CD14-positive monocyte (primary cell): ENCODE measurements around the gene MIDN. TPM values are rescaled to one million over a fixed set of nuclear protein-coding genes. Genes with fewer than 3 reads are reported as not detected.

Source experiments
- DNase-seq, 3 donors: peaks; one replicate each; pipeline ENCODE4 v3.0.0-alpha.2; 2011 to 2022
- H2AFZ ChIP-seq: 2 replicates; pipeline ENCODE4 v1.6.0; 2012; ENCODE audit warnings: mild to moderate bottlenecking, low read depth, low read length, inconsistent platforms; ENCODE audit not compliant: insufficient read depth, poor library complexity, severe bottlenecking
- H3K27ac ChIP-seq, 2 donors: 1 replicate in 1 of 2; 2 replicates in 1 of 2; pipeline ENCODE4 v1.5.1; 2012 to 2013; ENCODE audit warnings: low read length in 2 of 2, control low read depth in 1 of 2, inconsistent platforms in 1 of 2, low read depth in 1 of 2, mild to moderate bottlenecking in 1 of 2
- H3K27me3 ChIP-seq, 2 donors: one replicate each; pipeline versions ENCODE4 v1.6.0 to v1.6.1; 2011 to 2013; ENCODE audit warnings: low read length in 2 of 2; ENCODE audit not compliant: control insufficient read depth in 2 of 2, insufficient read depth in 2 of 2
- H3K36me3 ChIP-seq, 2 donors: replicated peaks in 1 of 2; 1 replicate in 1 of 2; 2 replicates in 1 of 2; pipeline versions ENCODE4 v1.5.1 to v1.6.1; 2012 to 2013; ENCODE audit warnings: low read length in 2 of 2, control low read depth in 1 of 2, inconsistent platforms in 1 of 2, mild to moderate bottlenecking in 1 of 2; ENCODE audit not compliant: insufficient read depth in 2 of 2, control insufficient read depth in 1 of 2
- H3K4me1 ChIP-seq, 2 donors: 1 replicate in 1 of 2; 2 replicates in 1 of 2; pipeline versions ENCODE4 v1.5.1 to v1.6.1; 2012 to 2013; ENCODE audit warnings: low read length in 2 of 2, control low read depth in 1 of 2, inconsistent platforms in 1 of 2, mild to moderate bottlenecking in 1 of 2, moderate library complexity in 1 of 2; ENCODE audit not compliant: insufficient read depth in 2 of 2, control insufficient read depth in 1 of 2
- H3K4me2 ChIP-seq: replicated peaks from 2 replicates; pipeline ENCODE3; 2012; ENCODE audit warnings: low read length, moderate library complexity, mild to moderate bottlenecking; ENCODE audit not compliant: poor library complexity, severe bottlenecking; ENCODE audit errors: extremely low read depth
- H3K4me3 ChIP-seq, 3 experiments: fragments of 200-600 bp in 1 of 3; sonication (generic) in 1 of 3; replicated peaks in 1 of 3; 1 replicate in 2 of 3; 2 replicates in 1 of 3; pipeline ENCODE4 v1.5.1; 2011 to 2013; ENCODE audit warnings: low read length in 3 of 3, mild to moderate bottlenecking in 3 of 3, control low read depth in 2 of 3, low read depth in 2 of 3, inconsistent platforms in 1 of 3, moderate library complexity in 1 of 3
- H3K79me2 ChIP-seq: 2 replicates; pipeline ENCODE4 v1.6.0; 2012; ENCODE audit warnings: mild to moderate bottlenecking, control low read depth, inconsistent platforms, low read length, moderate library complexity; ENCODE audit not compliant: insufficient read depth
- H3K9ac ChIP-seq: 2 replicates; pipeline ENCODE4 v1.6.0; 2017; ENCODE audit warnings: low read length, mild to moderate bottlenecking; ENCODE audit not compliant: insufficient read depth, poor library complexity, severe bottlenecking
- H3K9me3 ChIP-seq, 2 donors: replicated peaks in 1 of 2; 1 replicate in 1 of 2; 2 replicates in 1 of 2; pipeline versions ENCODE4 v1.5.1 to v1.6.1; 2012 to 2013; ENCODE audit warnings: low read length in 2 of 2, control low read depth in 1 of 2; ENCODE audit not compliant: control insufficient read depth in 1 of 2, insufficient read depth in 1 of 2
- H4K20me1 ChIP-seq: 2 replicates; pipeline ENCODE4 v1.6.0; 2012; ENCODE audit warnings: mild to moderate bottlenecking, low read length, control low read depth, moderate library complexity; ENCODE audit not compliant: insufficient read depth
- H3K27ac Mint-ChIP-seq, 7 donors: one replicate each; pipeline ENCODE4 v1.8.0; 2020; ENCODE audit warnings: mild to moderate bottlenecking in 7 of 7, mixed read lengths in 7 of 7, moderate library complexity in 6 of 7, inconsistent platforms in 2 of 7
- H3K27me3 Mint-ChIP-seq, 3 donors: one replicate each; pipeline ENCODE4 v1.8.0; 2021 to 2022; ENCODE audit warnings: low read depth in 3 of 3, mild to moderate bottlenecking in 3 of 3, mixed read lengths in 3 of 3, moderate library complexity in 3 of 3, inconsistent platforms in 1 of 3
- H3K36me3 Mint-ChIP-seq, 2 donors: one replicate each; pipeline ENCODE4 v1.8.0; 2020; ENCODE audit warnings: mixed read lengths in 2 of 2, inconsistent platforms in 1 of 2, mild to moderate bottlenecking in 1 of 2
- H3K4me1 Mint-ChIP-seq: one replicate; pipeline ENCODE4 v1.8.0; 2020; ENCODE audit warnings: mild to moderate bottlenecking, mixed read lengths
- H3K4me3 Mint-ChIP-seq, 2 donors: one replicate each; pipeline ENCODE4 v1.8.0; 2020; ENCODE audit warnings: mild to moderate bottlenecking in 2 of 2, mixed read lengths in 2 of 2, moderate library complexity in 1 of 2
- H3K9me3 Mint-ChIP-seq, 7 donors: one replicate each; pipeline ENCODE4 v1.8.0; 2020 to 2022; ENCODE audit warnings: mixed read lengths in 7 of 7, mild to moderate bottlenecking in 6 of 7, moderate library complexity in 6 of 7, inconsistent platforms in 2 of 7
- WGBS: methylation state at CpG from one replicate; pipeline ENCODE4 v1.1.5; 2013; ENCODE audit warnings: missing lambda C conversion rate; ENCODE audit not compliant: insufficient coverage; 5-methylcytosine and 5-hydroxymethylcytosine counted together
- intact Hi-C, 2 donors: fragments of 100-400 bp; cut with micrococcal nuclease; formaldehyde crosslinking; loops; one replicate each; pipeline versions ENCODE4 v1.15.0 to v1.15.1; 2023
- polyA plus RNA-seq, 3 donors: library from polyadenylated mRNA; depleted of rRNA in 1 of 3; unstranded in 2 of 3; stranded (reverse) in 1 of 3; fragments of 300-500 nt in 2 of 3; fragments of >200 nt in 1 of 3; fragmentation: Illumina TruSeq in 2 of 3; gene quantifications; 1 replicate in 2 of 3; 2 replicates in 1 of 3; pipeline ENCODE4 v1.2.3, GENCODE V29; 2012 to 2021
- TF ChIP-seq, protein P1 (sequence below): fragments of 200-600 bp; IDR thresholded peaks from one replicate; pipeline ENCODE4 v1.8.0; 2022; ENCODE audit warnings: antibody characterized with exemption, mild to moderate bottlenecking

The MIDN gene
- polyA plus RNA-seq, 3 donors: 5.6 to 301 (median 11.0) TPM

GRCh38 chr19:1307320-1307719, 58.9 kb downstream of the MIDN start:
- no peaks in the 10 kb centered on the region for H3K36me3 ChIP-seq
- H3K9ac ChIP-seq: no peak overlapping the region
- H4K20me1 ChIP-seq: no peaks in the 10 kb centered on the region
- 95% methylated on average over 33 of the region's 38 CpGs for WGBS
- TF ChIP-seq, protein P1, sequence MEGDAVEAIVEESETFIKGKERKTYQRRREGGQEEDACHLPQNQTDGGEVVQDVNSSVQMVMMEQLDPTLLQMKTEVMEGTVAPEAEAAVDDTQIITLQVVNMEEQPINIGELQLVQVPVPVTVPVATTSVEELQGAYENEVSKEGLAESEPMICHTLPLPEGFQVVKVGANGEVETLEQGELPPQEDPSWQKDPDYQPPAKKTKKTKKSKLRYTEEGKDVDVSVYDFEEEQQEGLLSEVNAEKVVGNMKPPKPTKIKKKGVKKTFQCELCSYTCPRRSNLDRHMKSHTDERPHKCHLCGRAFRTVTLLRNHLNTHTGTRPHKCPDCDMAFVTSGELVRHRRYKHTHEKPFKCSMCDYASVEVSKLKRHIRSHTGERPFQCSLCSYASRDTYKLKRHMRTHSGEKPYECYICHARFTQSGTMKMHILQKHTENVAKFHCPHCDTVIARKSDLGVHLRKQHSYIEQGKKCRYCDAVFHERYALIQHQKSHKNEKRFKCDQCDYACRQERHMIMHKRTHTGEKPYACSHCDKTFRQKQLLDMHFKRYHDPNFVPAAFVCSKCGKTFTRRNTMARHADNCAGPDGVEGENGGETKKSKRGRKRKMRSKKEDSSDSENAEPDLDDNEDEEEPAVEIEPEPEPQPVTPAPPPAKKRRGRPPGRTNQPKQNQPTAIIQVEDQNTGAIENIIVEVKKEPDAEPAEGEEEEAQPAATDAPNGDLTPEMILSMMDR: no peak
- no peaks in the 10 kb centered on the region for H3K27me3 ChIP-seq
- Mint-ChIP-seq H3K4me3 (no peak overlapping the region), H3K27ac (no peak overlapping the region), H3K27me3 (peaks cover 0 to 6% (median 0%) of the 10 kb centered on the region in 3 donors), H3K9me3 (peaks cover 0 to 1% (median 0%) of the 10 kb centered on the region in 7 donors), H3K4me1 (no peaks in the 10 kb centered on the region), H3K36me3 (no peaks in the 10 kb centered on the region)
- no peak overlapping the region for H3K27ac ChIP-seq
- H3K4me2 ChIP-seq: no peak overlapping the region
- H2AFZ ChIP-seq: no peak overlapping the region
- no peak for DNase-seq
- H3K9me3 ChIP-seq: no peaks in the 10 kb centered on the region
- no peaks in the 10 kb centered on the region for H3K4me1 ChIP-seq
- H3K4me3 ChIP-seq: no peak overlapping the region
- intact Hi-C loops: no loop called here
- no peaks in the 10 kb centered on the region for H3K79me2 ChIP-seq

GRCh38 chr19:1307755-1308303, 59.4 kb downstream of the MIDN start:
- H3K27ac Mint-ChIP-seq: no peak overlapping the region
- intact Hi-C loops: no loop called here
- Histone ChIP-seq H3K27me3 (no peaks in the 10 kb centered on the region), H3K79me2 (no peaks in the 10 kb centered on the region), H2AFZ (no peak overlapping the region), H3K4me1 (no peaks in the 10 kb centered on the region), H3K4me2 (no peak overlapping the region), H4K20me1 (no peaks in the 10 kb centered on the region), H3K9me3 (no peaks in the 10 kb centered on the region), H3K4me3 (no peak overlapping the region), H3K36me3 (no peaks in the 10 kb centered on the region), H3K27ac (no peak overlapping the region), H3K9ac (no peak overlapping the region)
- H3K4me3 Mint-ChIP-seq: no peak overlapping the region
- TF ChIP-seq, protein P1: no peak
- H3K4me1 Mint-ChIP-seq: no peaks in the 10 kb centered on the region
- no peak for DNase-seq
- no peaks in the 10 kb centered on the region for H3K36me3 Mint-ChIP-seq
- H3K9me3 Mint-ChIP-seq: peaks cover 0 to 1% (median 0%) of the 10 kb centered on the region in 7 donors
- peaks cover 0 to 6% (median 0%) of the 10 kb centered on the region in 3 donors for H3K27me3 Mint-ChIP-seq
- 92% methylated on average over 11 of the region's 20 CpGs for WGBS
